ENCODE results near the gene STXBP4. TPM values are rescaled to one million over a fixed set of nuclear protein-coding genes. Genes with fewer than 3 reads are reported as not detected.

STXBP4 gene
- total RNA-seq (2022) (16.1 and 16.8 TPM in 2 replicates), Bru-seq, nascent RNA (percentile 69 among the genes with signal in this experiment), BruChase-seq, experiment 1, labeled RNA remaining after a 2-hour chase (percentile 66 among the genes with signal in this experiment), BruChase-seq, experiment 2, labeled RNA remaining after a 6-hour chase (percentile 66 among the genes with signal in this experiment)
- long read RNA-seq, full-length matches to known transcripts, result 3 of 14 reads
- long read RNA-seq, partial matches to known transcripts, result 3 of 14 reads
- long read RNA-seq, other reads (novel, unspliced or antisense), result 8 of 14 reads

- peaks cover 16% of the 10 kb centered on the region for H3K36me3 Mint-ChIP-seq (ENCODE audit: insufficient read depth, unreplicated experiment)
- intact Hi-C loops (cut with micrococcal nuclease; ENCODE audit: unreplicated experiment), result loop anchor here (2.0 kb wide), 1 partner anchor 68 kb away; the partner anchor contains the start of gene TOM1L1
- no peaks in the 10 kb centered on the region for H3K9me3 Mint-ChIP-seq (ENCODE audit: unreplicated experiment)
- H3K27me3 Mint-ChIP-seq (ENCODE audit: insufficient read depth, unreplicated experiment), result no peaks in the 10 kb centered on the region
- BruUV-seq (replicated peaks), result no TSS peak
- peak; percentile 96 for DNase-seq
- H3K4me3 ChIP-seq (ENCODE audit: low read depth, low read length), result peak within 1 kb of the TSS; percentile 62
- peaks cover 23% of the 10 kb centered on the region for H3K4me1 ChIP-seq
- CTCF ChIA-PET, result no interaction called here
- H3K36me3 ChIP-seq (ENCODE audit: control insufficient read depth, insufficient read depth, low read length), result no peaks in the 10 kb centered on the region
- H3K27me3 ChIP-seq (replicated peaks; ENCODE audit: control insufficient read depth, insufficient read depth, low read length), result no peaks in the 10 kb centered on the region
- H3K4me3 Mint-ChIP-seq (ENCODE audit: unreplicated experiment), result no peak within 1 kb of the TSS
- H3K4me1 Mint-ChIP-seq (ENCODE audit: low read depth, unreplicated experiment), result no peaks in the 10 kb centered on the region
- no peak within 1 kb of the TSS for H3K27ac Mint-ChIP-seq (ENCODE audit: unreplicated experiment)
- POLR2A ChIA-PET, result interaction anchor here (1.0 kb wide), 1 partner anchor 11 kb away, joined by 4 read pairs; no protein-coding TSS in a partner anchor
- H3K9me3 ChIP-seq, result no peaks in the 10 kb centered on the region
- TF ChIP-seq, protein P1, sequence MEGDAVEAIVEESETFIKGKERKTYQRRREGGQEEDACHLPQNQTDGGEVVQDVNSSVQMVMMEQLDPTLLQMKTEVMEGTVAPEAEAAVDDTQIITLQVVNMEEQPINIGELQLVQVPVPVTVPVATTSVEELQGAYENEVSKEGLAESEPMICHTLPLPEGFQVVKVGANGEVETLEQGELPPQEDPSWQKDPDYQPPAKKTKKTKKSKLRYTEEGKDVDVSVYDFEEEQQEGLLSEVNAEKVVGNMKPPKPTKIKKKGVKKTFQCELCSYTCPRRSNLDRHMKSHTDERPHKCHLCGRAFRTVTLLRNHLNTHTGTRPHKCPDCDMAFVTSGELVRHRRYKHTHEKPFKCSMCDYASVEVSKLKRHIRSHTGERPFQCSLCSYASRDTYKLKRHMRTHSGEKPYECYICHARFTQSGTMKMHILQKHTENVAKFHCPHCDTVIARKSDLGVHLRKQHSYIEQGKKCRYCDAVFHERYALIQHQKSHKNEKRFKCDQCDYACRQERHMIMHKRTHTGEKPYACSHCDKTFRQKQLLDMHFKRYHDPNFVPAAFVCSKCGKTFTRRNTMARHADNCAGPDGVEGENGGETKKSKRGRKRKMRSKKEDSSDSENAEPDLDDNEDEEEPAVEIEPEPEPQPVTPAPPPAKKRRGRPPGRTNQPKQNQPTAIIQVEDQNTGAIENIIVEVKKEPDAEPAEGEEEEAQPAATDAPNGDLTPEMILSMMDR (IDR thresholded peaks at IDR 0.05; ENCODE audit: insufficient read depth in 1 of 2, low read depth in 1 of 2, low read length in 1 of 2, severe bottlenecking in 1 of 2, unreplicated experiment in 1 of 2), result no peak
Measured at GRCh38 chr17:54968262-54968987, at the start of gene STXBP4, which contains the start of gene COX11. TSS of gene STXBP4 (plus strand) at chr17:54968765. CDS start at chr17:54986220, 17,455 bp downstream. TSS of gene COX11 (minus strand) at chr17:54968654. CDS start at chr17:54968646, 8 bp downstream.

DNA sequence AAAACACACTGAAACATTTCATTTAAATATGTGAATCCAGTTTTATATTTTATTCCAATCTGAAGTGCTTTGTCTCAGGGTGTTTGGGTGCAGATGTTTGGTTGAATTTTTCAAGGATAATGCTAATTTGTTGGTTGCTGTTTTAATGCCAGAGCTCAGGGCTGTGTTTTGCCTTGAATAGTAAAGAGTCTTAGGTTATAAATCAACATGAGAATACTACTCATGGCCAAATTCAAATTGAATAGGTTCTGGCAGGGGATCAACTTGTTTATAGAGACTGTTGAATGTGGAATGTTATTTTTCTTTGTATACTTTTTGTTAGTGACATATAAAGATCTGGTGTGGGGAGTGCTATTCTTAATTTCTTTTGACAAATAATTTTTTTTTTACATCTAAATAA is 49.1 kb upstream of the STXBP4 start:
- H3K4me3 Mint-ChIP-seq (ENCODE audit: unreplicated experiment), result no peak overlapping the region
- H3K36me3 ChIP-seq (ENCODE audit: control insufficient read depth, insufficient read depth, low read length), result 0 out of 2 replicates have a peak, but pooled peaks cover 2% of the 10 kb centered on the region
- H3K27me3 ChIP-seq (replicated peaks; ENCODE audit: control insufficient read depth, insufficient read depth, low read length), result no peaks in the 10 kb centered on the region
- H3K4me1 Mint-ChIP-seq (ENCODE audit: low read depth, unreplicated experiment), result no peaks in the 10 kb centered on the region
- ChIA-PET CTCF (interaction anchor here (1.0 kb wide), 1 partner anchor 19 kb away, joined by 3 read pairs; the partner anchor contains the start of gene TOM1L1), POLR2A (no interaction called here)
- no TSS peak for BruUV-seq (replicated peaks)
- intact Hi-C loops (cut with micrococcal nuclease; ENCODE audit: unreplicated experiment), result no loop called here
- no peaks in the 10 kb centered on the region for H3K4me1 ChIP-seq
- H3K27me3 Mint-ChIP-seq (ENCODE audit: insufficient read depth, unreplicated experiment), result no peaks in the 10 kb centered on the region
- no peak overlapping the region for H3K27ac Mint-ChIP-seq (ENCODE audit: unreplicated experiment)
- peaks cover 53% of the 10 kb centered on the region for H3K36me3 Mint-ChIP-seq (ENCODE audit: insufficient read depth, unreplicated experiment)
- no peak for DNase-seq
- peaks cover 10% of the 10 kb centered on the region for H3K9me3 ChIP-seq
- H3K4me3 ChIP-seq (ENCODE audit: low read depth, low read length), result no peak overlapping the region
- H3K9me3 Mint-ChIP-seq (ENCODE audit: unreplicated experiment), result peaks cover 29% of the 10 kb centered on the region
- TF ChIP-seq, protein P1 (IDR thresholded peaks at IDR 0.05; ENCODE audit: insufficient read depth in 1 of 2, low read depth in 1 of 2, low read length in 1 of 2, severe bottlenecking in 1 of 2, unreplicated experiment in 1 of 2), result no peak

DNA sequence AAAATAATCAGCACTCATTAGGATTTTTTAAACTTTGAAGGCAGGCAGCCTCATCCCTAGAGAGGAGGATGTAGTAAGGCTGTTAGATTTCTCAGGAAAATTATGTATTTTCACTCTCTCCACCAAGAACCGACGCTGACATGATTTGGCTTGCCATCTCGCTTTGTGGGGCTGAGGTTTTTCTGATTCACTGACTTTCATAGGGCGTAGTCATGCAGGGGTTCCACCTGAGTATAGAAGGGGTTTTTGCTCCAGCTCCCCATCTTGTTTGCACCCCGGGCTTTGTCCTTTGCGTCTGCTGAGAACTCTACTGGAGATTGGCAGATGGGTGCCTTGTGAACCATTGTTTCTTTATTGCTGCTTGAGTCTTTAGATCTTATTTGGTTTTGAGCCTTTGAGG is 47.7 kb upstream of the STXBP4 start:
- CTCF ChIA-PET, result no interaction called here
- no peaks in the 10 kb centered on the region for H3K4me1 ChIP-seq
- H3K27ac Mint-ChIP-seq (ENCODE audit: unreplicated experiment), result no peak overlapping the region
- H3K36me3 Mint-ChIP-seq (ENCODE audit: insufficient read depth, unreplicated experiment), result peaks cover 39% of the 10 kb centered on the region
- intact Hi-C loops (cut with micrococcal nuclease; ENCODE audit: unreplicated experiment), result no loop called here
- H3K4me3 ChIP-seq (ENCODE audit: low read depth, low read length), result no peak overlapping the region
- no peaks in the 10 kb centered on the region; the same call in 1 of the 2 replicates for H3K36me3 ChIP-seq (ENCODE audit: control insufficient read depth, insufficient read depth, low read length)
- no TSS peak for BruUV-seq (replicated peaks)
- TF ChIP-seq, protein P1 (IDR thresholded peaks at IDR 0.05; ENCODE audit: insufficient read depth in 1 of 2, low read depth in 1 of 2, low read length in 1 of 2, severe bottlenecking in 1 of 2, unreplicated experiment in 1 of 2), result no peak
- H3K4me1 Mint-ChIP-seq (ENCODE audit: low read depth, unreplicated experiment), result no peaks in the 10 kb centered on the region
- DNase-seq, result no peak
- H3K9me3 Mint-ChIP-seq (ENCODE audit: unreplicated experiment), result peaks cover 25% of the 10 kb centered on the region
- H3K27me3 ChIP-seq (replicated peaks; ENCODE audit: control insufficient read depth, insufficient read depth, low read length), result no peaks in the 10 kb centered on the region
- no peak overlapping the region for H3K4me3 Mint-ChIP-seq (ENCODE audit: unreplicated experiment)
- H3K27me3 Mint-ChIP-seq (ENCODE audit: insufficient read depth, unreplicated experiment), result no peaks in the 10 kb centered on the region
- peaks cover 10% of the 10 kb centered on the region for H3K9me3 ChIP-seq
- POLR2A ChIA-PET, result no interaction called here

All from Caco-2 (cell line).